ENCODE results near the gene HDDC2.

- TF ChIP-seq CTCF (IDR thresholded peaks at IDR 0.05; ENCODE audit: insufficient read depth, low read length, poor library complexity, severe bottlenecking) (no peak), EZH2phosphoT487 (conservative IDR thresholded peaks at IDR 0.05; ENCODE audit: low read length) (no peak)
Observed at GRCh38 chr6:125306756-125307149, 5.0 kb upstream of the HDDC2 start.

Data from SU-DHL-6 (cell line).